Uterus (tissue), 2 donors: ENCODE results near the gene ALOX15B.

Experiments
- POLR2A ChIP-seq, 2 donors: fragments of 450-650 bp; IDR thresholded peaks; one replicate each; pipeline ENCODE4 v1.6.1; 2016; ENCODE audit warnings: antibody characterized with exemption in 2 of 2, mild to moderate bottlenecking in 1 of 2, moderate library complexity in 1 of 2
- TF ChIP-seq, protein P1 (sequence below), 4 experiments: fragments of 200-600 bp in 2 of 4; fragments of 450-650 bp in 2 of 4; sonication (generic) in 2 of 4; IDR thresholded peaks; one replicate each; pipeline ENCODE4 v1.5.1; 2016 to 2019; ENCODE audit warnings: antibody characterized with exemption in 4 of 4, mild to moderate bottlenecking in 2 of 4, moderate library complexity in 1 of 4

DNA sequence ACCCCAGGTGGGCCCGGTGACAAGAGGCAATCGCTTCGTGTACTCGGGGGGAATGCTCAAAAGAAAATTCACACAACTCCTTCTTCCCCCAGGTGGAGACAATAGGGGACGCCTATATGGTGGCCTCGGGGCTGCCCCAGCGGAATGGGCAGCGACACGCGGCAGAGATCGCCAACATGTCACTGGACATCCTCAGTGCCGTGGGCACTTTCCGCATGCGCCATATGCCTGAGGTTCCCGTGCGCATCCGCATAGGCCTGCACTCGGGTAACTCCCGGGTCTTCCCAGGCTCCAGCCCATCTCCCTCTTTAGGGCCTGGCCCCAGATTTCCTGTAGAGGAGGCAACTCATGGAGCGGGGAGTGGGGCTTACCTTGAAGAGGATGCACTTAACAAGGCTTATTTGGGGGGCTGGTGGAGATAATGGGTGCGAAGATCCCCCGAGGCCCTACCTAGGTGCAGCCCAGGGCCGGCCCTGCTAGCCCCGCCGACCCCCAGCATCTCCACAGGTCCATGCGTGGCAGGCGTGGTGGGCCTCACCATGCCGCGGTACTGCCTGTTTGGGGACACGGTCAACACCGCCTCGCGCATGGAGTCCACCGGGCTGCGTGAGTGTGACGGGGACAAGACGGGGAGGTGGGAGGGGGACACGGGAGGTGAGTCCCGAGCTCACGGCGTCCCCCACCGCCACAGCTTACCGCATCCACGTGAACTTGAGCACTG, 23.5 kb upstream of the ALOX15B start:
- TF ChIP-seq, protein P1, sequence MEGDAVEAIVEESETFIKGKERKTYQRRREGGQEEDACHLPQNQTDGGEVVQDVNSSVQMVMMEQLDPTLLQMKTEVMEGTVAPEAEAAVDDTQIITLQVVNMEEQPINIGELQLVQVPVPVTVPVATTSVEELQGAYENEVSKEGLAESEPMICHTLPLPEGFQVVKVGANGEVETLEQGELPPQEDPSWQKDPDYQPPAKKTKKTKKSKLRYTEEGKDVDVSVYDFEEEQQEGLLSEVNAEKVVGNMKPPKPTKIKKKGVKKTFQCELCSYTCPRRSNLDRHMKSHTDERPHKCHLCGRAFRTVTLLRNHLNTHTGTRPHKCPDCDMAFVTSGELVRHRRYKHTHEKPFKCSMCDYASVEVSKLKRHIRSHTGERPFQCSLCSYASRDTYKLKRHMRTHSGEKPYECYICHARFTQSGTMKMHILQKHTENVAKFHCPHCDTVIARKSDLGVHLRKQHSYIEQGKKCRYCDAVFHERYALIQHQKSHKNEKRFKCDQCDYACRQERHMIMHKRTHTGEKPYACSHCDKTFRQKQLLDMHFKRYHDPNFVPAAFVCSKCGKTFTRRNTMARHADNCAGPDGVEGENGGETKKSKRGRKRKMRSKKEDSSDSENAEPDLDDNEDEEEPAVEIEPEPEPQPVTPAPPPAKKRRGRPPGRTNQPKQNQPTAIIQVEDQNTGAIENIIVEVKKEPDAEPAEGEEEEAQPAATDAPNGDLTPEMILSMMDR (IDR thresholded peaks at IDR 0.05) = no peak
- TF ChIP-seq POLR2A (IDR thresholded peaks at IDR 0.05) = no peak
